Epithelial cell of proximal tubule (primary cell): ENCODE results near the gene KSR1. TPM values are rescaled to one million over a fixed set of nuclear protein-coding genes. Genes with fewer than 3 reads are reported as not detected.
A peak's percentile ranks its signal among the peaks of the same experiment; 100 is the strongest.
"Not testable (repeated sequence)": the region's sequence is repeated elsewhere in the genome, so short reads cannot be mapped to it uniquely, and the experiment has no call there.

Experiments used
- DNase-seq: peaks from one replicate; pipeline ENCODE4 v3.0.0-alpha.2; 2011; ENCODE audit warnings: low read depth
- H3K4me3 ChIP-seq: 2 replicates; pipeline ENCODE4 v1.5.1; 2011; ENCODE audit warnings: low read depth, mild to moderate bottlenecking, low read length
- CTCF ChIP-seq: conservative IDR thresholded peaks from 2 replicates; pipeline ENCODE4 v1.5.1; 2012; ENCODE audit warnings: low read depth, mild to moderate bottlenecking, low read length
- total RNA-seq: library from RNA; depleted of rRNA; stranded (reverse); fragments of >200 nt; gene quantifications from 2 replicates; pipeline ENCODE4 v1.2.3, GENCODE V29; 2015

Gene KSR1
- total RNA-seq = 7.2 and 19.9 TPM in 2 replicates

- H3K4me3 ChIP-seq = peak within 1 kb of the TSS; percentile 65
- DNase-seq = no peak
- peak; percentile 44 for TF ChIP-seq CTCF
Measured at GRCh38 chr17:27455914-27456680, at the start of gene KSR1. KSR1 (plus strand) TSS chr17:27456448; CDS start chr17:27456644, 196 bp downstream.

DNA sequence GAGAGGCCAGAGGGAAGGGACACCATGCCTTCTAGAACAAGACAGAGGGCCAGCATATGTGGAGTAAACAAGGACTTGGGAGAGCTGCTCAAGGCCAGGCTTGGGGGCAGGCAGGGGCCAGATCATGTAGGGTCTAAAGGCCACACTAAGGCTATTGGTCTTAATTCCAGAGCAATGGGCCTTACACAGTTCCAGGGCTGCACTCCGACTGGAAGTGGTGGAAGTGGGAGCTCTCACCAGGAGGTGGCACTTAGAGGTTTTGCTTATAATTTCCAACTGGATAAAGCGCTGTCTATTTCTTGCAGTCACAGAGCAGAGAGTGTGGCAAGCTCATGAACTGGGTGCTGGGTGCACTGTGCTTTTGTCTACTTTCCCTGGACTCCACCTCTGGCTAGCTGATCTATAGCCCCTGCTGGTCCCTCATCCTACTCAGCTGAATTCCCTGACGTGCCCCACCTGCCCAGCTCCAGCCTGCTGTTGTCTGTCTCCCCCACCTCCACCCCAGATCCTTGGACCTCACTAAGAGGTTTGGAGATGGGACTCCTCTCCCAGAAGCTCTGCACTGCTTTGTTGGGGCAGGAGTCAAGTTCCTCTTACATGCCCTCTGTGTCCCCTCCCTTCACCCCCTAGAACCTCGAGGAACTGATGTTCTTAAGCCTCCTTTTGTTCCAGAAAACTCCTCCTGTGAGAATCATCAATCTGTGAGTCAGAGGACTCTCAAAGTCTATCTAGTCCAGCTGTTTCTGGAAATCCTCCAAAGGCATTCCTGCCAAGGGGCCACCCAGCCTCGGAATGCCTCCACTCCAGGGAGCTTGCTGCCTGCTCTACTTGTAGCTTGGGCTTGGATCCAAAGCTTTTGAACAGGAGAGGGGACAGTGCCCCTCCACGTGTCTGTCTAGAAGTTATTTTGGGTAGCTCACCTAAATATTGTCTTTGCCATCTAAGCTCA, 48.1 kb upstream of the KSR1 start:
- no peak for TF ChIP-seq CTCF
- DNase-seq = peak; percentile 54

DNA sequence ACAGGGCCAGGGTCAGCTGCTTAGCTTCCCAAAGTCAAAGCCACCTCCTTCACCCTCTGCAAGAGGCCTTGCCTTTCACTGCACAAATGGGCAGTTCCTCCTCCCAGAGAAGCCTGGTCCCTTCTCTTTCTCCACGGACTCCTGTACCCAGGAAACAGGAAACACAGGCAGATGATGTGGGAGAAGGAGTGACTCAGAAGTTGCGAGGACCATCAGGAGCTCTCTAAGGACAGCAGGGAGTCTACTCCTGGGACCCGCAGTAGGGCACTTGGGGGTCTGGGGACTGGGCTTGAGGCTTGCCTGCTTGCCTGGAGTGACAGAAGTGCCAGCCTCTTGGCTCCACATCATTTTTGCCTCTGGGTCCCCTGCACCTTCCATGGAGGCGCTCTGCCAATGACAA, 47.4 kb upstream of the KSR1 start:
- H3K4me3 ChIP-seq = no peak overlapping the region
- no peak for DNase-seq
- TF ChIP-seq CTCF = no peak

More for the DNA sequence above, 48.1 kb upstream of the KSR1 start:
- H3K4me3 ChIP-seq = no peak overlapping the region

DNA sequence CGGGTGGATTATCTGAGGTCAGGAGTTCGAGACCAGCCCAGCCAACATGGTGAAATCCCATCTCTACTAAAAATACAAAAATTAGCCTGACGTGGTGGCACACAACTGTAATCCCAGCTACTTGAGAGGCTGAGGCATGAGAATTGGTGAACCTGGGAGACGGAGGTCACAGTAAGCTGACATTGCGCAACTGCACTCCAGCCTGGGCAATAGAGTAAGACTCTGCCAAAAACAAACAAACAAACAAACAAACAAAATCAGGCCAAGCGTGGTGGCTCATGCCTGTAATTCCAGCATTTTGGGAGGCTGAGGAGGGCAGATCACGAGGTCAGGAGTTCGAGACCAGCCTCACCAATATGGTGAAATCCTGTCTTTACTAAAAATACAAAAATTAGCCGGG, 44.1 kb upstream of the KSR1 start:
- DNase-seq, H3K4me3 ChIP-seq: not testable (repeated sequence)

GRCh38 chr17:27413315-27413714, 42.9 kb upstream of the KSR1 start:
- TF ChIP-seq CTCF = no peak
- DNase-seq = no peak
- H3K4me3 ChIP-seq = no peak overlapping the region

DNA sequence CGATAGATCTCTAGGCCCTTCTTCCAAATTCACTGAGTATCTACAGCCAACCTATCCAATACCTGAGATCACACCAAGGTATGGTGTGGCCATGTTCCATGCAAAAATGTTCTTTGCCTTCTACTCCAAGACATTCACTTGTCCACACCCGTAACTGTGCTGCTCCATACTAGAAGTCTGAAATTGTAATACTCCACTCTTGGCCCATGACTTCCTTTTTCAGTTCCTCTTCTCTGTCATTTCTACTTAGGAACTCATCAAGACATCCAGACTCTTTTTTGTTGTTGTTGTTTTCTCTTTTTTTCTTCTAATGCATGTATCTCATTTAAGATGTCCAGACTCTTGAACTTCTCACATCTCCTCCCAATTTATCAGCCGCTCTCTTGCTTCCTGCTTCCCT, 42.5 kb upstream of the KSR1 start:
- TF ChIP-seq CTCF = no peak
- H3K4me3 ChIP-seq = no peak overlapping the region
- no peak for DNase-seq

DNA sequence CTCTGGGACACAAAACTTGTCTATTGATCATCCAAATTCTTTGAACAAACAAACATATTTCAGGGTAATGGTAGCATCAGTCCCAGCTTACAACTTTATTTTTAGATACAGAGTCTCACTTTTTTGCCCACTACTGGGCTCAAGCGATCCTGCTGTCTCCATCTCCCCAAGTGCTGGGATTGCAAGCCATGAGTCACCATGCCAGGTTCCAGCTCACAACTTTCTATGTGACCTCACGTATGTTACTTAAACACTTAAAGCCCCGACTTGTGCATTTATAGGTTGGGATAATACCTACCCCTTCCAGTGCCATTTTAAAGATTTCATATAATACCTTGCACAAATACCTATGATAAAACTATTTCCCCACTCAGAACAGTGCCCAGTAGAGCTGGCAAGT, 42.0 kb upstream of the KSR1 start:
- TF ChIP-seq CTCF = no peak
- DNase-seq = no peak
- H3K4me3 ChIP-seq = no peak overlapping the region
